HL-60 (cell line): ENCODE data around the gene GALR2.

Source experiments
- GABPA ChIP-seq: IDR thresholded peaks from 2 replicates; pipeline ENCODE4 v1.6.1; 2012; ENCODE audit warnings: low read depth
- POLR2AphosphoS5 ChIP-seq: IDR thresholded peaks from 2 replicates; pipeline ENCODE4 v1.6.1; 2012; ENCODE audit warnings: low read depth
- SPI1 ChIP-seq: IDR thresholded peaks from 2 replicates; pipeline ENCODE4 v1.6.1; 2012; ENCODE audit warnings: low read depth, mild to moderate bottlenecking, borderline replicate concordance
- TF ChIP-seq, protein P1 (sequence below): IDR thresholded peaks from one replicate; pipeline ENCODE4 v1.5.1; 2011; ENCODE audit warnings: low read length, control low read depth, inconsistent platforms; ENCODE audit not compliant: insufficient read depth
- TF ChIP-seq, protein P2 (sequence below): IDR thresholded peaks from 2 replicates; pipeline ENCODE4 v1.6.1; 2012; ENCODE audit warnings: low read depth; ENCODE audit not compliant: insufficient replicate concordance

- TF ChIP-seq, protein P1, sequence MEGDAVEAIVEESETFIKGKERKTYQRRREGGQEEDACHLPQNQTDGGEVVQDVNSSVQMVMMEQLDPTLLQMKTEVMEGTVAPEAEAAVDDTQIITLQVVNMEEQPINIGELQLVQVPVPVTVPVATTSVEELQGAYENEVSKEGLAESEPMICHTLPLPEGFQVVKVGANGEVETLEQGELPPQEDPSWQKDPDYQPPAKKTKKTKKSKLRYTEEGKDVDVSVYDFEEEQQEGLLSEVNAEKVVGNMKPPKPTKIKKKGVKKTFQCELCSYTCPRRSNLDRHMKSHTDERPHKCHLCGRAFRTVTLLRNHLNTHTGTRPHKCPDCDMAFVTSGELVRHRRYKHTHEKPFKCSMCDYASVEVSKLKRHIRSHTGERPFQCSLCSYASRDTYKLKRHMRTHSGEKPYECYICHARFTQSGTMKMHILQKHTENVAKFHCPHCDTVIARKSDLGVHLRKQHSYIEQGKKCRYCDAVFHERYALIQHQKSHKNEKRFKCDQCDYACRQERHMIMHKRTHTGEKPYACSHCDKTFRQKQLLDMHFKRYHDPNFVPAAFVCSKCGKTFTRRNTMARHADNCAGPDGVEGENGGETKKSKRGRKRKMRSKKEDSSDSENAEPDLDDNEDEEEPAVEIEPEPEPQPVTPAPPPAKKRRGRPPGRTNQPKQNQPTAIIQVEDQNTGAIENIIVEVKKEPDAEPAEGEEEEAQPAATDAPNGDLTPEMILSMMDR, result no peak
- no peak for TF ChIP-seq POLR2AphosphoS5
- TF ChIP-seq, protein P2, sequence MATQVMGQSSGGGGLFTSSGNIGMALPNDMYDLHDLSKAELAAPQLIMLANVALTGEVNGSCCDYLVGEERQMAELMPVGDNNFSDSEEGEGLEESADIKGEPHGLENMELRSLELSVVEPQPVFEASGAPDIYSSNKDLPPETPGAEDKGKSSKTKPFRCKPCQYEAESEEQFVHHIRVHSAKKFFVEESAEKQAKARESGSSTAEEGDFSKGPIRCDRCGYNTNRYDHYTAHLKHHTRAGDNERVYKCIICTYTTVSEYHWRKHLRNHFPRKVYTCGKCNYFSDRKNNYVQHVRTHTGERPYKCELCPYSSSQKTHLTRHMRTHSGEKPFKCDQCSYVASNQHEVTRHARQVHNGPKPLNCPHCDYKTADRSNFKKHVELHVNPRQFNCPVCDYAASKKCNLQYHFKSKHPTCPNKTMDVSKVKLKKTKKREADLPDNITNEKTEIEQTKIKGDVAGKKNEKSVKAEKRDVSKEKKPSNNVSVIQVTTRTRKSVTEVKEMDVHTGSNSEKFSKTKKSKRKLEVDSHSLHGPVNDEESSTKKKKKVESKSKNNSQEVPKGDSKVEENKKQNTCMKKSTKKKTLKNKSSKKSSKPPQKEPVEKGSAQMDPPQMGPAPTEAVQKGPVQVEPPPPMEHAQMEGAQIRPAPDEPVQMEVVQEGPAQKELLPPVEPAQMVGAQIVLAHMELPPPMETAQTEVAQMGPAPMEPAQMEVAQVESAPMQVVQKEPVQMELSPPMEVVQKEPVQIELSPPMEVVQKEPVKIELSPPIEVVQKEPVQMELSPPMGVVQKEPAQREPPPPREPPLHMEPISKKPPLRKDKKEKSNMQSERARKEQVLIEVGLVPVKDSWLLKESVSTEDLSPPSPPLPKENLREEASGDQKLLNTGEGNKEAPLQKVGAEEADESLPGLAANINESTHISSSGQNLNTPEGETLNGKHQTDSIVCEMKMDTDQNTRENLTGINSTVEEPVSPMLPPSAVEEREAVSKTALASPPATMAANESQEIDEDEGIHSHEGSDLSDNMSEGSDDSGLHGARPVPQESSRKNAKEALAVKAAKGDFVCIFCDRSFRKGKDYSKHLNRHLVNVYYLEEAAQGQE, result no peak
- no peak for TF ChIP-seq SPI1
- TF ChIP-seq GABPA, result no peak
These were observed 21.1 kb upstream of the GALR2 start for GRCh38 chr17:76053246-76054111.
